WI38 (cell line): Measurements from ENCODE around the gene FAM184B.
"Not testable (repeated sequence)": the region's sequence is repeated elsewhere in the genome, so short reads cannot be mapped to it uniquely, and the experiment has no call there.

Source experiments
- H3K4me3 ChIP-seq: 2 replicates; pipeline ENCODE4 v1.5.1; 2011; ENCODE audit warnings: low read depth, mild to moderate bottlenecking, control low read depth, low read length
- CTCF ChIP-seq: IDR thresholded peaks from 2 replicates; pipeline ENCODE4 v1.5.1; 2012; ENCODE audit warnings: low read depth, mild to moderate bottlenecking, control low read depth, low read length

FAM184B gene

DNA sequence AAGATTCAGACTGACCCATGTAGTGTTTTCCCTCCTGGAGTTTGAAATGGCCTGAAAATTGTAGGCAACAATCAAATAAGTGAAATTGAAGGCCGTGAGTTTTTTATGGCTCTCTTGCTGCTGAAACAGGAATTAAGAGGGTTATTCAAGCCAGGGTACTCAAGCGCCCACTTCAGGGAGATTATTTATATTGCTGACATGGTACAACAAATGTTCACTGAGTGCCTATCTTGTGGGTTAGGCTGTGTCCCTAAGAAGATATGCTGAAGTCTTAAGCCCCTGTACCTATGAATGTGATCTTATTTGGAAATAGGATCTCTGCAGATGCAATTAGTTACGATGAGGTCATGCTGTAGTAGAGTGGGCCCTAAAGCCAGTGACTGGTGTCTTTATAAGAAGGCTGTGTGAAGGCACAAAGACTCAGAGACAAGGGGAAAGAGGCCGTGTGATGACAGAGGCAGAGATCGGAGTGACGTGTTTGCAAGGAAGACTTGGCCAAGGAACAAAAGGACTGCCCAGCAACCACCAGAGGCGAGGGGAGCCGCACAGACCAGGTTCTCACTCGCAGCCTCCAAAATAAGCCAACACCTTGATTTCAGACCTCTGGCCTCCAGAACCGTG lies 94.1 kb downstream of the FAM184B start:
- no peak for TF ChIP-seq CTCF
- no peak overlapping the region for H3K4me3 ChIP-seq

DNA sequence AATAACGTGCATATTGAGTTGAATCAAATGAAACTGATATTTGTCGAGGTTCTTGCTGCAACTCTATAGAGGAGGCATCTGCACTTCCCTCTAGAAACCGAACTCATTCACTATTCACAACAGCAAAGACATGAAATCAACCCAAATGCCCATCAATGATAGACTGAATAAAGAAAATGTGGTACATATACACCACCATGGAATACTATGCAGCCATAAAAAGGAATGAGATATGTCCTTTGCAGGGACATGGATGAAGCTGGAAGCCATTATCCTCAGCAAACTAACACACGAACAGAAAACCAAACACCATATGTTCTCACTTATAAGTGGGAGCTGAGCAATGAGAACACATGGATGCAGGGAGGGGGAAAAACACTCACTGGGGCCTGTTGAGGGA lies 96.8 kb downstream of the FAM184B start:
- H3K4me3 ChIP-seq = not testable (repeated sequence)

DNA sequence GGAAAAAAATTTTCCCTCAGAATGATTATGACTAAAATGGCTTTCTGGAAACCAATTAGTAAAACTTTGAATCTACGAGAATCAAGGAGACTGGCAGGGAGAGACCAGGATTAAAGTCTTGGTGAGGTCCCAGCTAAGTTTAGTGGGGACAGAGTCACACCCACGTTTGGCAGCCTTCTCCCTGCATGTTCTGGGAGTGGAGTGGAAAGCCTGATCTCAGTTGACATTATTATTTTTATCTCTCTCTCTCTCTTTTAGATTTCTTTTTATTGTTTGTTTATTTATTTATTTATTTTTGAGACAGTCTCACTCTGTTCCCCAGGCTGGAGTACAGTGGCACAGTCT lies 99.2 kb downstream of the FAM184B start:
- H3K4me3 ChIP-seq = no peak overlapping the region
- TF ChIP-seq CTCF = no peak

GRCh38 chr4:17681281-17682221 lies 99.9 kb downstream of the FAM184B start:
- no peak overlapping the region for H3K4me3 ChIP-seq
- TF ChIP-seq CTCF = no peak

DNA sequence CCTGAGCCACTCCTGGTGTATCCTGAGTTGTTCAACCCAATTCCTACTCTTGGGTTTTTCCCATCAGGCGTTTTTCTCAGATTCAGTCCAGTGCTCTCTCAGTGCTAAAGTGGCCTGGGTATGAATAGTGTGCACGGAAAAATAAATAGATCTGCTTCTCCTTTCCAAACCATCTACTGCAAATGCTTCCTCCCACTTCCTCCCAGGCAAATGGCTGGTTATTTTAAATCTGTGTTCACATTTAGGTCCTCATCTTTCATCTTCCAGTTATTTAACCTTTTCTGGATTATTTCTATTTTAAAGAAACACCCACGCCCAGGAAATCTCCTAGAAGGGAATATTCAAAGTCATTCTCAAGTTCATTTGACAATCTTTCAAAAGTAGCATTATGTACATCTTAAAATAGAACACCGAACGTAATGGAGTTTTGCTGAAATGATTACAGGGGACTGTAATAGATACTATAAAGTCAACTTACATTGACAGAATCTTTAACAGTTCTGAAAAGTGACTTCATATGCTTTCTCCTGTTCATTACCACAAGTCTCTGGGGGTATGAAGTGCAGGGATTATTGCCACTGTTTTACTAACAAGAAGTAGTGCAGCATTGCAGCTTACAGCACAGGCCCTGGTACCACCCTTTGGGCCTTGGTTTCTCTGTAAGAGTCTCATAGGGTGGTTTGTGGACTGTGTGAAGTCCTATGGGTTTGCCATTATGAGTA lies 100.7 kb downstream of the FAM184B start:
- no peak for TF ChIP-seq CTCF
- no peak overlapping the region for H3K4me3 ChIP-seq

GRCh38 chr4:17670423-17670822 lies 111.0 kb downstream of the FAM184B start:
- TF ChIP-seq CTCF = no peak

DNA sequence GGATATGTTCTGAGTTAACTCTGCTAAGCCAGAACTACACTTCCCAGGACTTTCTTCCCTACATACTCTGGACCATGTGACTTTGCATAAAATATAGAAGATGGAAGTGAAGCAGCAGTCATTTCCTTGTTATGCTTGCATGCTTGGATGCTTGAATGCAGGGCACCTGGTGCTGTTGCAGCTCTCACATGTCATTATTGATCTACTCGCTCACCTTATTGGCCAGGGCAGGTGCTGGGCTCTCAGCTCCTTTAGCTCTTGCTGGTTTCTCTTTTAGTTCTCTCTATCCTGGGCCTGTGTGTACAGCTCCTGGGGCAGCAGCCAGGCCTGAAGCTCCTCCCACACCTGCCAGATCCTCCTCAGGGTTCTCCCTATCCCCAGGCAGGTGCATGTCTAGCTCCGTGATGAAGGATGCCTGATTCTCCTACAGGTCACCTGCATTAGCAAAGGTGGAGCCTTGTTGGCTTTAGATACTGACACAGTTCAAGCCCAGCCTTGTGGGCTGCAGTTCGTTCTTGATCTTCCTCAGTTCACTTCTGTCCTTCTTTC lies 113.7 kb downstream of the FAM184B start:
- no peak overlapping the region for H3K4me3 ChIP-seq
- TF ChIP-seq CTCF = no peak

More at GRCh38 chr4:17670423-17670822, 111.0 kb downstream of the FAM184B start:
- no peak overlapping the region for H3K4me3 ChIP-seq
